IPS DF 4.7 (cell line): ENCODE data around the gene COPS7A.

ENCODE experiments used
- DNase-seq: peaks from one replicate; pipeline ENCODE4 v3.0.0-alpha.2; 2013; ENCODE audit warnings: low spot score; ENCODE audit errors: extremely low read depth

The COPS7A gene

DNA sequence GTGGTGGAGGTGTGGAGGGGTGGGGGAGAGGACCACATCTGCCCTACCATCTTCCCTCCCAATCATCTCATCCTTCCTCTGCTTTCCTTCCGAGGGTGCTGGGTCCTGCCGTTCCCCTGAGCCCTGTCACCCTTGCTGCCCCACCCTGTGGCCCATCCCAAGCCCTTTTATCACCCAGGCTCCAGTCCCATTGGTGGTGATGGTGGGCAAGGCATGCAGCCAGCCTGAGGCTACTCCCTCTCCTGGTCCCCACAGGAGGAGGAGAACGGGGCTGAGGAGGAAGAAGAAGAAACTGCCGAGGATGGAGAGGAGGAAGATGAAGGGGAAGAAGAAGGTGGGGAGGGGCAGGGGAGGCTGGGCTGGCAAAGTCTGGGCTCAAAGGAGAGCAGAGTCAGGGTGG, 45.8 kb downstream of the COPS7A start:
- no peak for DNase-seq

DNA sequence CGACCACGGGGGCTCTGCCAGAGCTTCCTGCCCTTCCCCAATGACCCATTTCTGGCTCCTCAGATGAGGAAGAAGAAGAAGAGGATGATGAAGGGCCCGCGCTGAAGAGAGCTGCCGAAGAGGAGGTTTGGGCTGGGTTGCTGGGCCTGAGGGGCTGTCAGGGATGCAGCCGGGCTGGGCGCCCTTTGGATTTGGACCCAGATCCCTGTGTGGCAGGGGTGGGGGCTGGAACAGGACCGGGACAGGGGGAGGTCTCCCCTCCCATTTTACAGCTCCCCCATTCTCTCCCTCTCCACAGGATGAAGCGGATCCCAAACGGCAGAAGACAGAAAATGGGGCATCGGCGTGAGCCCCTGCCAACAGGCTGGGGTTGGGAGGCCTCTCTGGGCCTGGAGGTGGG, 46.2 kb downstream of the COPS7A start:
- DNase-seq: no peak

DNA sequence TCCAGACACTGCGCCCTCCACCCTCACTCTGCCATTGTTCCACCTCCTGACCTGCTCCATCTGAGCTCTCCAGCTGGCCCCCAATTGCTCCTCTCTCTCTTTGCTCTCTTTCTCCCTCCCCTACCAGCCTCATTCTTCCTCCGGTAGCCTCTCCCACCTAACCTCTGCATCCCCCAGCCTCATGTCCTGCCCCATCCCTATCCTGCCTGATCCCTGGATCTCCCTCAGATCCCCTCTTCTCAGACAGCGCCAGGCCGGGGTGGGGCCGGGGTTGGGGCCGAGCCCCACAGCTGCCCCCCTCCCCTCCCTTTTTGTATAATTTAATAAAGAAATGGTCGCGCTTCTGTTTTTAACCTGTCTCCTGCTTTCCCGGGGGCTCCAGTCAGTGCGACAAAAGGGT, 46.8 kb downstream of the COPS7A start:
- DNase-seq: no peak

DNA sequence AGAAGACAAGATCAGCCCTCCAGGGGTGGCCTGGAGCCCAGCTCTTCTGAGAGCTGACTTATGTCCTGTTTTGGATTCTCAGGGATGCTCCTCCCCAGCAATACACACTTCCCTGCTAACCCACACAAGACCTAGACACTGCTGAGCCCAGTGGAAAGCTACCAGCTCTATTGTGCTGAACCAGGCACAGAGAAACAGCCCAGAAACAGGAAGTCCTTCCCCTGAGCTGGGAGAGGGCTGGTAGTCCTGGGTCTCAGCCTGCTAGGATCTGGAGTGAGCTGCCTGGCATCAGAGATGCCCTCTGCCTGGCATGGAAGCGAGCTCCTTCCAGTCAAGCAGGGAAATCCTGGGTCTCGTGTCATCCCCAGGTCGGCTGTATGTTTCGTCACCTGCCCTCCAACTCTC, 47.2 kb downstream of the COPS7A start:
- DNase-seq: no peak

DNA sequence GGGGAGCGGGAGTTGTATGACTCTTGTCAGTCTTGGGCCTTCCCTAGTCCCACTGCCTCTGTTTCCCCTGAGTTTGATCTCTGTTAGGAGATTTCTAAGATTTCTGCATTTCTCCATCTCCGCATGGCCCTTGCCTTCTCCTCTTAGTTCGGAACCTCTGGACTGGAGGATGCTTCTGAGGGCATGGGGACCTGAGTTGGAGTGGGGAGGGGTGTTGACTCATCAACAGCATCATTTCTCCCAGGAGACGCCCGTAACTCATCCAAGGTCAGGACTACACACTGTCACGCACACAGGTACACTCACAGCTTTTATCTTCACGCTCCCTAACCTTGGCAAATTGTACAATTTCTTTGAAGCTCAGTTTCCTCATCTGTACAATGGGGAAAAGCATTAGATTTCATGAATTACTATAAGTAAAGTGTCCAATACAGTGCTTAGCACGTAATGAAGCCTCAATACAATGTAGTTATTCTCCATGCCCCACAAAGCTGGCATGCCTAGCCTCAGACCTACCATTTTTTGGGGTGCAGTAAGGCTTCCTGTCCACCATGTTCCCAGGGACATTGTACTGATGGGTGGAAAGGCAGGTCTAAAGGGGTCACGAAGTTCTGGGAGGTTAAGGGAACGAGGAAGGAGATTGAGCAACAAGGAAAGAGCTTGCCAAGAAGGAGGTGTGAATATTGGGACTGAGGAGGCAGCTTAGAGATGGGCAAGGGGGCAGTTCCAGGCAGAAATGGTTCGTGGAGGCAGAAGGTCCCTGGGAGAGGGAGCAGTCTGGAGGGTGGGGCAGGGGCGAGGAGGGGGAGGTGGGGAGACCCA, 47.9 kb downstream of the COPS7A start:
- no peak for DNase-seq

DNA sequence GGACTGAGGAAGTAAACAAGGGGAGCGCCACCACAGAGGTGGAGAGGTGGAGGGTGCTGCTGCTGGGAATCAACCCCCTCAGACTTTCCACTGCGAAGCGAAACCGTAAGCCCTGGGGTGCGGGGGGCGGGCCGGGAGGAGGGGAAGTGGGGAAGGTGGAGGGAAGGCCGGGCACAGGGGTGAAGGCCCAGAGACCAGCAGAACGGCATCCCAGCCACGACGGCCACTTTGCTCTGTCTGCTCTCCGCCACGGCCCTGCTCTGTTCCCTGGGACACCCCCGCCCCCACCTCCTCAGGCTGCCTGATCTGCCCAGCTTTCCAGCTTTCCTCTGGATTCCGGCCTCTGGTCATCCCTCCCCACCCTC, 48.5 kb downstream of the COPS7A start, which contains the start of gene LAG3:
LAG3 (plus strand) TSS at position 190 of the 365 bp plus-strand sequence. CDS start 333 bp downstream, outside the sequence.
- DNase-seq: no peak

DNA sequence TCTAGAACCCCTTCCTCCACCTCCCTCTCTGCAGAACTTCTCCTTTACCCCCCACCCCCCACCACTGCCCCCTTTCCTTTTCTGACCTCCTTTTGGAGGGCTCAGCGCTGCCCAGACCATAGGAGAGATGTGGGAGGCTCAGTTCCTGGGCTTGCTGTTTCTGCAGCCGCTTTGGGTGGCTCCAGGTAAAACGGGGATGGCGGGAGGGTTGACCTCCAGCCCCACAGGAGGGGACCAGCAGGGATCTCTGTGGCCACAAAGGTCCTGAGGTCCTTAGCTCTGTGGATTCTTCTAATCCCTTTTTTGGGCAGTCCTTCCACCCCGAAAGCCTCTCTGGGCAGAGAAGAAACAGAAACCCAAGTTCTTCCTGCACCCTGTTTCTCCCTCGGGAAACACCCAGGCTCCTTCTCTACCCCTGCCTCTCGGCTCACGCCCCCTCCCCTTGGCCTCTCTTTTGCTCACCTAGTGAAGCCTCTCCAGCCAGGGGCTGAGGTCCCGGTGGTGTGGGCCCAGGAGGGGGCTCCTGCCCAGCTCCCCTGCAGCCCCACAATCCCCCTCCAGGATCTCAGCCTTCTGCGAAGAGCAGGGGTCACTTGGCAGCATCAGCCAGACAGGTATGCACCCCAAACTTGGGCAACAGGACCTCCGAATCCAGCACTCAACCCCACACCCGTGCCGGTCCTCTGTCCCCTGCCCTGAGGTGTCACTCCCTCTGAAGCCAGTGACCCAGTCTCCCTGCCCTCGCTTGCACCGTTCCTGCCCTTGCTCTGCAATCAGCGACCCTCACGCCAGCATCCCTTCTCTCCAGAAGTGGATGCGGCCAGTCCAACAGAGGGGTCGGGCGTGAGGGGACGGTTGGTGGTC, 49.1 kb downstream of the COPS7A start:
- DNase-seq: no peak

DNA sequence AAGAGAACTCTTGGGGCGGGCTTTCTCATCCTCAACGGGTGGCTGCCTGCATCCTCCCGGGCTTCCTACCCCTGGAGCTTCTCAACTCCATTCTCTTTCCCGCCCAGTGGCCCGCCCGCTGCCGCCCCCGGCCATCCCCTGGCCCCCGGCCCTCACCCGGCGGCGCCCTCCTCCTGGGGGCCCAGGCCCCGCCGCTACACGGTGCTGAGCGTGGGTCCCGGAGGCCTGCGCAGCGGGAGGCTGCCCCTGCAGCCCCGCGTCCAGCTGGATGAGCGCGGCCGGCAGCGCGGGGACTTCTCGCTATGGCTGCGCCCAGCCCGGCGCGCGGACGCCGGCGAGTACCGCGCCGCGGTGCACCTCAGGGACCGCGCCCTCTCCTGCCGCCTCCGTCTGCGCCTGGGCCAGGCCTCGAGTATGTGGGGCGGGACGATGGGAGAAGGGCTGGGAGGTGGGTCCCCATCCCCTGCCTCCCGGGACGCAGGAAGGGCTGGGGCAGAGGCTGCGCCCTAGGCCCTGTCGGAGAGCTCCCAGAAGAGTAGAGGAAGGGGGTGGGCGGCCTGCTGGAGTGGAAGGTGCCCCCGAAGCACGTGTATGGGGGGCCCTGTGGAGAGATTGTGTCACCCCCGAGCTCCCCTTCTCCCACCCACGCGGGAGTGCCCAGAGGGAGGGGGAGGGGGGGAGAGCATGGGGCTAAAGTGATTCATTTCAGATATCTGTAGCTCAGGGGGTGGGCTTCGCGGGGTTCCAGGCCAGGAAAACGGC, 49.9 kb downstream of the COPS7A start:
- DNase-seq: no peak

DNA sequence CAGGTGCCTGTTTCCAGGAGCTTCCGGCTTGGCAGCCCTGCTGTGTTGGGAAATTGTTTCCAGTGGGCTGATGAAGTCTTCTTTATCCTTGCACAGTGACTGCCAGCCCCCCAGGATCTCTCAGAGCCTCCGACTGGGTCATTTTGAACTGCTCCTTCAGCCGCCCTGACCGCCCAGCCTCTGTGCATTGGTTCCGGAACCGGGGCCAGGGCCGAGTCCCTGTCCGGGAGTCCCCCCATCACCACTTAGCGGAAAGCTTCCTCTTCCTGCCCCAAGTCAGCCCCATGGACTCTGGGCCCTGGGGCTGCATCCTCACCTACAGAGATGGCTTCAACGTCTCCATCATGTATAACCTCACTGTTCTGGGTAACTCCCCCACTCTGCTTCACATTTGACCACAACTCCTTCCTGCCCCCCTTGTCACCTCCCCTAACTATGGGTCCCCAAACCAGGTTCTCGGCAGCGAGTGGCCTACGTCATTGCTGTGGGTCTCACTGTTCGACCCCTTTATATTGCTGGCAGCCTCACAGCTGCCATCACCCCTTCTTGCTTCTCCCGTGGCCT, 50.7 kb downstream of the COPS7A start:
- no peak for DNase-seq

DNA sequence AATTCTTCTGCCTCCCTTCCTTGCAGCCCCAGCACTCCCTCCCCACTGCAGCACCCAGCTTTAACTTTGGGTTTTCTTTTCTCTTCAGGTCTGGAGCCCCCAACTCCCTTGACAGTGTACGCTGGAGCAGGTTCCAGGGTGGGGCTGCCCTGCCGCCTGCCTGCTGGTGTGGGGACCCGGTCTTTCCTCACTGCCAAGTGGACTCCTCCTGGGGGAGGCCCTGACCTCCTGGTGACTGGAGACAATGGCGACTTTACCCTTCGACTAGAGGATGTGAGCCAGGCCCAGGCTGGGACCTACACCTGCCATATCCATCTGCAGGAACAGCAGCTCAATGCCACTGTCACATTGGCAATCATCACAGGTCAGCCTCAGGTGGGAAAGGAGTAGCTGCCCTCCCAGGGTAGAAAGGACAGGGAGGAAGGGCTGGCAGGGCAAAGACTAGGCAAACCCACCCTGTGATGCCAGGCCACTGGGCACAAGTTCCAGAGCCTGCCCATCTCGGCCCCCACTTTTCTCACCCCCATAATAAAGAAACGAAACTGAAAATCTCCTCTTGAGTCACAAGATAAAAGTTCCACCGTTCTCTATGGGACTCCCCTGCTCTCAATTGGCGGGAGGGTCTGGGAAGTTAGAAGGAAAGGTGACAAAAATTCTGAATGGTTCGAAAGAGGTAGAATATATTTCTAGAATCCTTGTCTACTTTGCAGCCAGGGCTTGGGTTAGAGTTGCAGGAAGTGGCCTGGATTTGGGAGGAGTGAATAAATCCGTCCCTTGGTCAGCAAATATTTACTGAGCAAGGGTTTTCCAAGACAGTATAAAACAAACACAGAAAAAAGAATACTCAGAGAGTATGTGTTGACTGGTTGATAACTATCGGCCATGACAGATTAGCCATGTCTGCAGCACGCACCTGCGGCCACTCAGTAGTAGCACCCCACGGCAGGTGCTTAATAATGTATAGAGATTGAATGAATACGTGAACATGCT, 51.6 kb downstream of the COPS7A start:
- DNase-seq: no peak

DNA sequence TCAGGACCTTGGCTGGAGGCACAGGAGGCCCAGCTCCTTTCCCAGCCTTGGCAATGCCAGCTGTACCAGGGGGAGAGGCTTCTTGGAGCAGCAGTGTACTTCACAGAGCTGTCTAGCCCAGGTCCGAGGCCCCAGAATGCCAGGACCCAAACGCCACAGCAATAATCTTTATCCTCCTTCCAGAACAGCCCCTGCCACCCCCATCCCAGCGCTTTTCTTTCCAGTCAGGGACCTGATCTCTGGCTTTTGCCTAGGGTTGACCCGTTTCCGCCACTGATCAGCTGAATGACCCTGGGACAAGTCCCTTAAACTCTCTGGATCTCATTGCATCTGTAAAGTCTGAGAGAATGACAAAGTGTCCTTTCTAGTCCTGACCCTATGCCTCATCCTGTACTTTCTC, 53.5 kb downstream of the COPS7A start:
- DNase-seq: no peak

DNA sequence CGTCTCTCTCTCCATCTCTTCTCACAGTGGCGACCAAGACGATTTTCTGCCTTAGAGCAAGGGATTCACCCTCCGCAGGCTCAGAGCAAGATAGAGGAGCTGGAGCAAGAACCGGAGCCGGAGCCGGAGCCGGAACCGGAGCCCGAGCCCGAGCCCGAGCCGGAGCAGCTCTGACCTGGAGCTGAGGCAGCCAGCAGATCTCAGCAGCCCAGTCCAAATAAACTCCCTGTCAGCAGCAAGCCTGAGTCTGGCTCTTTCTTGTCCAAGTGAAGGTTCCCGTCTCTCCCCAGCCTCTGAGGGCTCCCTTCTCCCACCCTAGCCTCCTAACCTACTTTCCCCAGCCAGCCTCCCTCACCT, 54.3 kb downstream of the COPS7A start:
- DNase-seq: no peak

DNA sequence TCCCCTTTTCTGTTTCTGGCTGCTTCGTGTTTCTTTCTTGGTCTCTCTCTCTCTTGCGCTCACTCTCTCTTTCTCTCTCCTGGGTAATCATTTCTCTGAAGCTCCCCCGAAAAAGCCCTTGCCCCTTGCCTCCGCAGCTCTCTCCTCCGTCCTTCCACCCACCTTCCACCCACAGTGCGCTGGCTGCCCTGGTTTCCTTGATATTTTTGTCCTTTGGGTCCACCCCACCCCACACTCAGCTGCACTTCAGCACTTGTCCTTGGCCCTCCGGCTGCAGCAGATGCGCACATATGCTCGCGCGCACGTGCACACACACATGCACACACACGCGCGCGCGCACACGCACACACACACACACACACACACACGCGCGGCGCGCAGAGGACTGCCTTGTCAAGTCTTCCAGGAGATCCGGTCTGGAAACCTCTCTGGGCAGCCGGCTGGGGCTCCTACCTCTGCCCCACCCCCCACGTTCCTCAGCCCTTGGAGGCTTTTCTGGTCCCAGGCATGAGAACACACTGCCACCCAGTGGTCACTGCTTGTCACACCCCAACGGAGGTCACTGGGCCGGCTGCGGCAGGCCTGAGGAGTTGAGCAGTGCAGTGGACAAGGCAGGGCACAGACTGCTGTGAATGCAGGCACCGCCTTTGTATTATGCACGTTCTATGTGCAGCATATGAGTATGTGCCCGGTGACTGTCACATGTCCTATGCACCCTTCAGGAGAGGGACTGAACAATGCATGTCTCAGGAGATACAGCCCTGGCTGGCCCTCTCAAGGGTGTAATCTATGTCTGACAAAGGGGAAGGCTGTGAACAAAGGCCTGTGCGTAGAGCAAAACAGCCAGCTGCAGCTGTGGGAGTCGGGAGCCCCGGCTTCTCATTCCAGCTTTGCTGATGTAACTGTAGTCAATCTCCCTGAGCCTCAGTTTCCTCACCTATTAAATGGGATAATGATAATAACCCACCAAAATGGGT, 55.0 kb downstream of the COPS7A start:
- DNase-seq: no peak

DNA sequence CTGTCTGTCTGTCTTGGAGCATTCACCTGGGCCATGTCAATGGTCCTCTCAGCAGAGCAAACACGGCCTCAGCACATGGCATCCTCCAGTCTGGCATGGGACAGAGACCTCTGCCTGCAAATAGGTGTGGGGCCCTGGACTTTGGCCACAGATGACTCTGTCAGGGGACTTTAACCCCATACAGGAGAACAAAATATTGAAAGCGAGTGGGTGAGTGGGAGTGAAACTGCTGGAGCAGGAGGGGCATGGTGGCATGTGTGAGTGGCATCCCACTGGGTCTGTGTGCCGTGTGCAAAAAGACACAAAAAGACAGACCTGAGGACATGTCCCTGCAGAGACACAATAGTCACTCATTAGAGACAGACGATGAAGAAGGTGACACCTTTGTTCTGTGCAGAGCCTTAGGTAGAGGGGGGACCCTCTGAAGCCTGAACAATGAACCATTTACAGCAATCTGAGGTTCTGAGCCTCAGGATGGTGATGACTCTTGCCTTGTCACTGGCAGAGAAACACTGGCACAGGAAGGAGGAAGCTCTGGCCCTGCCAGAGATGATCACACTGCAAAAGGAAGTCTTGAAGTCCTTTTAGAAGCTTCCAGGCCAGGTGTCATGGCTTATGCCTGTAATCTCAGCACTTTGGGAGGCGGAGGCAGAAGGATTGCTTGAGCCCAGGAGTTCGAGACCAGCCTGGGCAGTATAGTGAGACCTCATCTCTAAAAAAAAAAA, 56.0 kb downstream of the COPS7A start:
- no peak for DNase-seq

DNA sequence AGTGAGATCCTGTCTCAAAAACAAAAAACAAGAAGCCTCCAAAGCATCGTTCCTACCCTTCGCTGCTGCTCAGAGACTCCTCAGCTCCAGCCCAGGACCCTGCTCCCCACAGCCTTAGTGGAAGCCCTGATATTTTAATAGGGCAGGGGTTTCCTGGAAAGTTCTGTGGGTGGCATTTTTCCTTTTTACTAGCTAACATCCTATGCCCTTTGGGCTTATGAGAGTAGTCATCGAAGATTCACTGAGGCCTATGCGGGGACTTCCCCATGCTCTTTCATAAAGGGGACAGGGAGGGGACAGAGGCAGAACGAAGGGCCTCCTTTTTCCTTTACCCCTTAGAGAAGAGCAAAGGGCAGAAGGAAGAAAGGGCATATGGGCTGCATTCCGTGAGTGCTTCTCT, 56.7 kb downstream of the COPS7A start:
- DNase-seq: no peak
